HG03460 (cell line): ENCODE data around the gene GRPR.
A peak's percentile ranks its signal among the peaks of the same experiment; 100 is the strongest.

Source experiments
- ATAC-seq: cut with Tn5 transposase; IDR thresholded peaks from one replicate; pipeline ENCODE4 v1.9.1; 2021; ENCODE audit not compliant: unreplicated experiment

Gene GRPR

DNA sequence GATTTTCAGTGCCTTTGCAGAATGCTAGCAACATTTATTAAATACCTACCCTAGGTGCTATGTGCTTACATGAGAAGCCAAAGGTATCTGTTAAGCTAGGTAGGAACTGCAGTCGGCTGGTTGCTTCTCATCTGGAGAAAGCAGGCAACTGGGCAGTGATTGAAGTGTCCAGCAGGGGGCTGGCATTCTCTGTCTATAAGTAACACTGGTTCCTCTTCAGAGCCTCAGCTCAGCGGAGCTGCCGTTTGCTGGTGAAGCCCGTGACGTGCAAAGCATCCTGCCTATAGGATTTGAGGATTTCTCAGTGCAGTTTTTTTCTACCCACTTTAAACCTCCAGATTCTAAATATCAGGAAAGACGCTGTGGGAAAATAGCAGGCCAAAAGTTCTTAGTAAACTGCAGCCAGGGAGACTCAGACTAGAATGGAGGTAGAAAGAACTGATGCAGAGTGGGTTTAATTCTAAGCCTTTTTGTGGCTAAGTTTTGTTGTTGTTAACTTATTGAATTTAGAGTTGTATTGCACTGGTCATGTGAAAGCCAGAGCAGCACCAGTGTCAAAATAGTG lies at the start of gene GRPR:
Gene GRPR, plus strand, starts transcription at position 344 of the 565 bp plus-strand sequence. CDS start 389 bp downstream, outside the sequence.
- ATAC-seq, result peak; percentile 48

DNA sequence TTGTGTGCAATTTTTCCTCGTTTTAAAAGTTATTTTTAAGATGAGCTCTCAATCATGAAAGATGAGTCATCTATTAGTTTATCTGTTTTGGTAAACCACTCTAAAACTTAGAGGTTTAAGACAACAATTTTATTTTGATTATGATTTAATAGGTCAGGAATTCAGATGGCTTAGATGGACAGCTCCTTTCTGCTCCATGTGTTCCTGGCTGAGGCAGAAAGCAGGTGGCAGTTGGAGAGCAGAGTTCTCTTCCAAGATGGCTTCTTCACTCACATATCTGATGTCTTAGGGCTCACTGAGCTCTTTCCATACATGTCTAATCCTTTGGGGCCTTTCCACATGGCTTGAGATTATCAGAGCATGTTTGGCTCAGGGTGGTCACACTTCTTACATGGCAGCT lies 48.3 kb upstream of the GRPR start:
- ATAC-seq, result no peak

DNA sequence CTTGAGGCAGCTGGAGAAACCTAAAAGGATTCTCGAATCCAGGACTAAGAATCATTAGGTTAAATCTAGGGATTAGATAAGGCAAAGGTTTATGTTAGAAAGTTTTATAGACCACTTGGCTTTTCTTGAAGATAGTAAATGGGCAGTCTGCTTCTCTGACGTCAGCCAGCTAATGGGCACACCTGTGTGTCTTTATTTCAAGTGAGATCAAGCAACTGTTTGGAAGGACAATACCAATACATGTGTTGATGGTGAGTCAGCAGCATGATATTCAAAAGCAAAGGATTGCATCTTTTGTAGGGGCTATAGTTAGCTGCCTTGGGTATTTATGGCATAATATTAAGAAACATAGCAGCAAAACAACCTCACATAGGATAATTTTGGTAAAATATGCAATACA lies 46.5 kb upstream of the GRPR start:
- no peak for ATAC-seq

DNA sequence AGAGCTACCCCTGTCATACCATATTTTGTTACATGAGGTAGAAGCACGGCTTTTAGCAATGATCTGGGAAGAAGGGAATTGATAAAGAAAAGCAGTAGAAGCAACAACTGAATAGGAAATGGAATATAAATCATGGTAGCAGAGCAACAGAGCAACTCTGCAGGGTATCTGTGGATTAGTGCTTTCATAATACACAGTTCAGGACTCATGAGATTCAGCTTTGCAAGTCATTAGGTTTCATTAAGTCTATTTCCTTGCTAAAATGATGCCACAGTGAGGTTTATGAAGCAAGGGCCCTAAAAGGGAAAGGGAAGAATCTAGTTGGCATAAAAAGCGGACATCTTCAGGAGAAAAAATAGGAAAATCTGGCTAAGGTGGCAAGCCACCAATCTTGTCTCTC lies 45.6 kb upstream of the GRPR start:
- no peak for ATAC-seq

DNA sequence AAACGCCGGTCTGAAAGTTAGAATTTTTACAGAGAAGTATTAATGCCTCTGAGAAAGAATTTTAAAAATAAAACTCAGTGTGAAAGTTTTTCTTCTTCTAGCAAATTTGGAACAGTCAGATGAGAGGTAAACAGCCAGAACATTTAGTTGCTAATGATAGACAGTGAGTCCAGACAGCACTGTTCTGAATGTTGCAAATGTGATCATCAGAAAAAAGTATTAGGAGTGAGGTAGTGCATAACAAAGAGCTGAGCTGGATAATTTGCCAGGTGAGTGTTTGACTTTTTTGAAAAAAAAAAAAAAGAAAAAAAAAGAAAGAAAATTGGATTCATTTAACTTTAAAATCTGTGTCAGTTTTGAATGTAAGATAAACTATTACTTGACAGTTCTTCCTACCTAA lies 42.0 kb upstream of the GRPR start:
- ATAC-seq, result no peak

DNA sequence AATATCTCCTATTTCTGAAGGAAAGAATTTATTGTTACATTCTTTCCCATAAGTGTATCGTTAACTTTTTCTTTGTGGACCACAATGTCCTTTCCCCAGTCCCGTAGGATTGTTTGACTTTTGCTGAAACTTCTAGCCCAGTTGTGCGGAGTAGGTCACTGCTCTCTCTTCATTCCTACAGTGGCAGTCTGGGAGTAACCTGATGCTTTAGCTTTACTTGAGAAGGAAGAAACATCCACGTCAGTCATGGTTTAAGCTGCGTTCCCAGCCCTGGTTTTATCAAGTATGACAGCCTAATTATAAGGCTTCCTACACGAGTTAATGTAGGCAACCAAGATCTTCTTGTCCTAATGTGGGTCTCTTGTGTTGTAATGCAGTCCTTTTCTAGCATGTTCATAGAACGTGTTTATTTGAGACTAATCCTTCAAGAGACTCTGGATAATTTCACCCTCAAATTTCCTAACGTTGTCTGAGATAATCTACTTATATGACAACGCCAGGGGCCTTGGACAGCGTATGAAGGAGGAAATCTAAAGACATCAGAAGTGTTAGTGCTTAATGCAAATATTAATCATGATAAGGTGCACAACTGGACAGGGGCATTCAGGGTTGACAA lies 40.8 kb upstream of the GRPR start:
- no peak for ATAC-seq

DNA sequence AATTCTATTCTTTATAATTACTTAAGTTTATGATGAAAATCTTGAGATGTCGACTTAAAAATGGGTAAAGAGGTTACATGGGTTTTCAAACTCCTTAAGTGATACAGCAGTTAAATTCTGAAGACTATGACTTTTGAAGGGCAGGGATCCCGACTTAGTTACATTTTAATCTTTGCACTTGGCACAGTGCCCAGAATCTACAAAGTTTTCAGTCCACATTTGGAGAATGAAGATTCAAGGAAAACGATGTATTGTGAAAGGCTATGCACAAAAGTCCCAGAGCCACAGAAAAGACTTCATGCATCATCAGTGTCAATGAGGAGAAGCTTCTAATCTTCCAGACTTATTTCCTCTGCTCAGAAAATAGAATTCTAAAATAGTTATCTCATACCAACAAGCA lies 36.3 kb upstream of the GRPR start:
- ATAC-seq, result no peak

DNA sequence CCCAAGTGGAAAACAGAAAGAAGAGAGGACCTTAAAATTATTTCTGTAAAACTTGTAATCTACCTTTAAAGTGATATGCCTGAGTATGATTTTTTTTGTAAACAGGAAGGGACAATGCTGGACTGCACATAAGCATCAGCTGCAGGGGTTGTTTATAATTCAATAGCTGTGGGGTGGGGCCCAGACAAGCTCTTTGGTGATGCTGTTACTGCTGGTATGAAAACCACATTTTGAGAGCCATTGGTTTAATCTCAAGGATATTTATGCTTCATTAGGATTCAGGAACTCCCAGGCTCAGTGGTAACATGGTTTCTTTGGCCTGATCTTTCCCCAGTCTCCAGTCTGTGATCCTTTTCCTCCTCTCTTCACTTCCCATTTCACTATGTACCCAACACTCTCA lies 34.3 kb upstream of the GRPR start:
- no peak for ATAC-seq

DNA sequence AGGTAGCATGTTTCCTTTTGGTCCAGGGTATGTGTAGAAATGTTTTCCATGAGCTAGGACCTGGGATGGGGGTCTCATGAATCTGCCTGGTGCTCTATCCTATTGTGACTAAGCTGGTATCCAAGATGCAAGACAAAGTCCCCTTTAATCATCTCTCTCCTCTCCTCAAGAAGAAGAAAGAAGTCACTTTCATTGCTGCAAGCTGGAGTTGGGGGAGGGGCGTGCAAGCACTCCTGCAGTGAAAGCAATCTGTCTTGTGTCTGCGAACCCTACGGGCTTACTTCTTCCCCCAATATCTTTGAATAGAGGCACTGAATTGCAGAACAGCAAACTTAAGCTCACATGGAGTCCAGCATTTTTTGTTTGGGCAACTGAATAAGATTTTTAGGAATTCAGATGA lies 27.2 kb upstream of the GRPR start:
- no peak for ATAC-seq

DNA sequence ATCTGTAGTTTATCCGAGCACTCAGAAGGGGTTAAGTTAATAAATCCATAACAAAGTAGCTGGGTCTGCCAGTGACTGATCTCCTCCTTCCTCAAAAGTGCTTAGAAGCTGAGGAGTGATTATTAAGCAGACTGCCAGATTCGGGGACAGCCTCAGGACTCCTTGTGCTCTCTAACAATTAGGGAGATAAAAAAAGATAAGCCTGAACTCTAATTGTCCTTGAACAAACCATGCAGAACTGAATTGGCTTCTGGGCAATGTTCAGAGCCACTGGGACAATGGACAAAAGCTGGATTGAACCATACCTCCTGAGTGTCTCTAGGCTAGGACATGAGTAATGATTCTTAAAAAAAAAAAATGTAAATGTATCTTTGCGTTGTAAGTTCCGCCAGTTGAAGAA lies 22.7 kb upstream of the GRPR start:
- no peak for ATAC-seq

DNA sequence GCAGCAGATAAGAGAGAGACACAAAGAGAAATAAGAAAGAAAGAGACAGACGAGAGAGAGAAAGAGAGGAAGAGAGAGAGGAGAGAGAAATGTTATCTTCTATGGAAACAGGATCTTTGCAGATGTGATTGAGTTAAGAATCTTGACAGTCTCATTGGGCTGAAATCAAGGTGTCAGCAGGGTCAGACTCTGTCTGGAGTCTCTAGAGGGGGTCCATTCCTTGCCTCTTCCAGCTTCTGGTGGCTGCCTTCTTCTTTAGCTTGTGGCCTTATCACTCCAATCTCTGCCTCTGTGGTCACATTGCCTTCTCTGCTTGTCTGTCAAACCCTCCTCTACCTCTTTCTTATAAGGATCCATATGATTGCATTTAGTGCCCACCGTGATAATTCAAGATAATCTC lies 21.8 kb upstream of the GRPR start:
- ATAC-seq, result no peak

DNA sequence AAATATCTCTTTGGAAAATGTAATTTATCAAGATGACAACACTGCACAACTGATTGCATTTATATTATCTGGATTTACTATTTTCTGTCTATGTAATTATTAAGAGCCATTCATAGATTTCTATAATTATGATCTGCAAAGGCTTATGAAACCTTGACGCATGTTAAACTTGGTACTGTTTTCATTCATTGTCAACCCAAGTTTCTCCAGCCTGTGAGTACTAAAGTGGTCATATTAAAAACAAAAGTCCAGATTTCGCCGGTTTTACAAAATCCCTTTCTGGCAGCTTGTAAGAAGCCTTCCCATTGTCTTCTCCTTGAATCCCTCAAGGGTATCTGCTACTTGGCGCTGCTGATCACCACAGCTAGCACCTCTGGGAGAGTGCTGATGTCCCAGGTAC lies 19.7 kb upstream of the GRPR start:
- no peak for ATAC-seq

DNA sequence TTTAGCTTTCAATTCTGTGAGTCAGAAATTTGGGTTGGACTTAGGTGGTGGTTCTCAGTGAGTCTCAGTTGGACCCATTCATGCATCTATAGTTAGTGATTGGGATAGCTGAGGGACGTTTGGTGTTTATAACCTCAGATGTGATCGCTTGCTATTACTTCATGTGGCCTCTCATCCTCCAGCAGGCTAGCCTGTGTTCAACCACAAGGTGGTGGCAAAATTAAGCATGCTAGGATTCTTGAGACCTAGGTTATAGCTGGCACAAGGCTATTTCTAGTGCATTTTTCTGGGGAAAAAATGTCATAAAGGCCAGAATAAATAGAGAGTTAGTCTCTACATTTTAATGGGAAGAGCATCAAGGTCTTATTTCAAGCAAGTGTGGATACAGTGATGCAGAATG lies 10.9 kb upstream of the GRPR start:
- no peak for ATAC-seq

DNA sequence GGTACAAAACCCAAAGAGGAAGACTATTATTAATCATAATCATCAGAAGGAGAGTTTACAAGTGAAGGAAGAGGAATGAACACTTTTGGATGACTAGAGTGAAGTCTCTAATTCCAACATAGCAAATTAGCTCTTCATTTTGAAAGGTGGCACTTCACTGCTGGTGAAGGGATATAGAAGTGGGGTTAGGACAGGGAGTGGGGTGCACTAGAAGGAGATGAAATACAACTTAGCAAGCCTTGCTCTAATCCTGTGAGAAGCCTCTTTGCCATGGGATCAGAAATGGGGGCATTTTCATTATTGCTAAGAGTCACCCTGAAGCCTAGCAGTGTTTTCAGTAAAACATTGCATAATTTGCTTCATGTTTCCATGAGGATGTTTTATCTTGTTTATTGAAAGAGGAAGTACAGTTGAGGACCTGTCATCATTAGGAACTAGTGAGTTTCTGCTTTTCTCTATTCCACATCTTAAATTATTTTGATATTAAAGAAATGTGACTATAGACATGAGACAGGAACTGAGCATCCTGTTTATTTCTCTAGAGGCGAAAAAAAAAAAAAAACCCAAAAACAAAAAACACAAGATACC lies 9.3 kb upstream of the GRPR start:
- no peak for ATAC-seq

DNA sequence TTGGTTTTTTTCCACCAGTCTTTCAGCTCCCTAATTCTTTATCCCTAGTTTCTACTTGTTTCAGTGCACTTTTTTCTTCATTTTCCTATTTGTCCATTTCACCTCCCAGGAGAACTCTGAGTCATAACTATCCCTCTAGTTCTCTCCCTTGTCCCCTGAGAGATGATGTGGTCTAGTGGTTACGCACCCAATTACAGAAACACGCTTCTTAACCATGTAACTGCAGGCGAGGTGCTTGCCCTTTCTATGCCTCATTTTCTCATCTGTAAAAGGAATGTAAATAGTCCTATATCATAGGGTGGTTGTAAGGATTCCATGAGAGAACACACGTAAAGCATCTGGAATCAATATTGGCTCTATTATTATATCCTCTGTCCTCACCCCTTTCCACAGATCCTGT lies 8.8 kb upstream of the GRPR start:
- ATAC-seq, result no peak

DNA sequence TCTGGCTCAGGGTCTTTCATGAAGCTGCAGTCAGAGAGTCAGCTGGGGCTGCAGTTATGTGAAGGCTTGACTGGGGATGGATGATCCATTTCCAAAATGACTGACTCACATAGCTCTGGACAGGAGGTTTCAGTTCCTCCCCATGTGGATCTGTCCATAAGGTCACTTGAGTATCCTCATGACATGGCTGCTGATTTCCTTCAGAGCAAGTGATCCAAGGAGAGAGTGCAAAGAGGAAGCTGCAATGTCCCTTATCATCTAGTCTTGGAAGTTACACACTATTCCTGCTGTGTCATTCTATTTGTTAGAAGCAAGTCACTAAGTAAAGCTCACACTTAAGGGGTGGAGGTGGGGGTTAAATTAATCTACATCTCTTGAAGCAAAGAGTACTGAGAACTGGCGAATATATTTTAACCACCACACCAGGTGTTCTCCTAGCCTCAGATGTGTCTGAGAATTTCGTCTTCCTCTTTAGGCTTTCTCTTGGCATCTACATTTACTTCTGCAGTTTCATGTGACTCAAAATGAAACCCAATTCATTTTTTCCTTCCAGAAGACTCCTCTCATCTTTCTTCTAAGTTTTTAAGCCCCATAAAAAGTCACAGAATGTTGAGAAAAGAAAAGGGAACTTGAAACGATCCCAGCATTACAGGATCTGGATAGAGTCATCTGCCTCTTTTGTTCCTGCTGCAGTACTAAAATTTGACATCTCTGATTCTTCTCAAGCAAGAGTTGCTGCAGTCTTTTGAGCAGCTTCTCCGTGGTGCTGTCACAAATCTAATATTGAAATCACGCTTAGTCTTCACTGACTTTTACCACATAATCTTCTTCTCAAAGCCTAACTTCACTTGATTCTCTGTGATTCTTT lies 3.8 kb upstream of the GRPR start:
- ATAC-seq, result peak; percentile 85

DNA sequence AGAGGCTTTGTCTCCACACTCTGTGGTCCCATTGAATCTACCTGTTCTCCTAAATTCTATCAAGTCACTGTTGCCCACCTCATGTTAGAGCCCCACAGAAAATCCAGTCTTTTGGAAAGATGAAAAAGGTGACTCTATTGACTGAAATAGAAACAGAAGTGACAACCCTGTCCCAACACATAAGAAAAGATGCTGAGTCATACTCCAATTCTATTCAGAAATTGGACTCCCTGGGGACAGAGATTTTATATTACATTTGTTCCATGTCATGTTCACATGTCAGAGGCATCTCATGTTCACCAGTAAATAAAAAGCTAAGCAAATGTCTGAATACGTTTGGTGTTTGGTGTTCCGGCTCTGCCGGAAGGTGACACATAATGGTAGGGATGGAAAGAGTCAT lies 2.9 kb upstream of the GRPR start:
- ATAC-seq, result no peak

DNA sequence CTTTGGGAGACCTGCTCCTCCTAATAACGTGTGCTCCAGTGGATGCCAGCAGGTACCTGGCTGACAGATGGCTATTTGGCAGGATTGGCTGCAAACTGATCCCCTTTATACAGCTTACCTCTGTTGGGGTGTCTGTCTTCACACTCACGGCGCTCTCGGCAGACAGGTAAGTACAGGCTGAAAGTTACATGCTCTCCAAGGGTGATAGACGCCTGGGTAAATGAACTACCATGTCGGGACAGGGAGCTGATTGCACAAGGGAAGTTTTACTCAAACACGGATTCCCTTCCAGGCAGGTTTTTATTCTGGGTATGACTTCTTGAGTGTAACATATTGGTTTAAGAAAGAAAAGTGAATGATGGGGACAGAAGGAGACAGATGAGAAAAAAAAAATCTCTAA lies 836 bp downstream of the GRPR start:
- ATAC-seq, result no peak

DNA sequence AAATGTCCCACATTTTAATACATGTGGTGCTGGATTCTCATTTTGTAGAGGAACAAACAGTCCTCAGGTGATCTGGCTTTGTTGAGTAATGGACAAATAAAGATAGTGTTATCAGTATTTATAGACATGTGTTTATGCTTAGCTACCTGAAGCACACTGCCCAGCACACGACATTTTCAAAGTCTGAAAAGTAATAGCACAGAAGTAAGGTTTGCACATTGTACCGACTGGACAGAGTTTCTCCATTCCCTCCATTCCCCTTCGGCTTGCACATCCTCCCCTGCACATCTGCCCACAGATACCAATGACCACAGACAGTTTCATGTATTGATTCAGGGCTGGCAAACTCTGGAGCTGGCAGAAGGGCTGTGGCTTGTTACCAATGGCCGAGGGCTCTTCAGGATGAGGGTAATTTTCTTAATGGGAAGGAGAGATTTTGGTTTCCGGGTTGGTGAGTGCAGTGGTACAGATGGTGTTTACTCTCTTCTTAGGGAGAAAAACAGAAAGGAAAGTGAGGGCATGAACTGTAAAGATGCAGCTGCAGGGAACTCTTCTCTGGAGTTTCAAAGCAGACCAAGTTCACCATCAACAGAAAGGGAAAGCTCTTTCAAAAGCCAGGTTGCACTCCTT lies 2.3 kb downstream of the GRPR start:
- no peak for ATAC-seq

DNA sequence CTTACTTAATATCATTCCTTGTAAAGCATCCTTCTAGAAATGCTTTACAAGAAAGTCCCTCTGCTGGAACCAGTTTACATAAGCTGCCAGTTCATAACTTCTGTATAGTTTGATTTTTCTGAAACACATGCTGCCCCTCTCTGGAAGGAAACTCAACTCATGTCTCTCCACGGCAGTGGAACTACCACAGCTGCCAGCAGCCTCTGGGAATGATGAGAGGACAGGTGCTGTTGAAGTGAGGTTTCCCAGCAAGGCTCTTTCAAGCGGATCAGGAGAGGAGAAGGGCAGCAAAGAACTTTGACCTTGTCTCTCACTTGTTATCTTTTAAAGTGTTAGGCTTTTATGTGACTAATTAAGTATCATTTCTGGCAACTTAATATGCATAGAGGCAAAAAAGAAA lies 7.3 kb downstream of the GRPR start:
- ATAC-seq, result no peak

DNA sequence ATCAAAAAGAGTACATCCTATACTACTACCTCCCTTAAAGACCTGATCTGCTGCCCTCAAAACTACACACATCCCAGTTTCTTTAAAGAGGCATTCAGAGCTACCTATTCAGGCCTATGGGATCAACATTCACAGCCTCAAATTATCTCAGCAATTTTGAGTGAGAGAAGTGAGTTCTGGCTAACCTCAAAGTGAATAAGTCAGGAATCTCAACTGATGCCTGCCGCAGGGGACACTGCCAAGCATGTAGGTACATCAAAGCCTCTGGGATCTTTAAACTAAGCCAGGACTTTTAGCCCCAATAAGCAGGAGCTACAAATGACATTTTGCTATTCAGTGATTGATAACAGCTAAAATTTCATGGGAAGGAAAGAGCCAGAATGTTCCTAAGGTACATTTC lies 11.6 kb downstream of the GRPR start:
- no peak for ATAC-seq

DNA sequence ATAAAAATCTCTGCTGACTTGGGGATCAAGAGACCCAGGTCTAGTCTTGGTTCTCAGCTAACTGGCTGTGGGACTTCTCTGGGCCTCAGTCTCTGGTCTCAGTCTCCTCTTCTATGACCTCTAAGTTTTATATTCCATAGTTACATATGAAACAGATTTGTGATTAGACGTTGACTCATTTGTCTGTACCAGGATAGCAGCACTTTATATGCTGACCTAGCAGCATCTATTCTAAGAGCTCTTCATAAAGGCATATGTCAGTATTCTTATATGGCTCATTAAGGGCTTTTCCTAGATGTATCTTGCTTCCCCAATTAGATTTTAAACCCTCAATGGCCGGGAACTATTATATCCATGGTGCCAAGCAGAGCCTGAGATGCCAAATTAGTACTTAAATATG lies 12.7 kb downstream of the GRPR start:
- ATAC-seq, result no peak
